H9 (cell line): ENCODE results near the gene LMBR1. TPM values are rescaled to one million over a fixed set of nuclear protein-coding genes. Genes with fewer than 3 reads are reported as not detected.

Source experiments
- DNase-seq: peaks from one replicate; pipeline ENCODE4 v3.0.0-alpha.2; 2017
- H2AFZ ChIP-seq: one replicate; pipeline ENCODE4 v1.6.1; 2013; ENCODE audit warnings: mild to moderate bottlenecking, low read length, control low read depth, moderate library complexity
- H2AK5ac ChIP-seq: 2 replicates; pipeline ENCODE4 v1.6.1; 2013; ENCODE audit warnings: low read length, control low read depth, mixed read lengths; ENCODE audit not compliant: insufficient read length
- H2BK120ac ChIP-seq: one replicate; pipeline ENCODE4 v1.6.1; 2013; ENCODE audit warnings: low read depth, mild to moderate bottlenecking, low read length, control low read depth, inconsistent platforms; ENCODE audit not compliant: poor library complexity, severe bottlenecking
- H2BK12ac ChIP-seq: 2 replicates; pipeline ENCODE4 v1.6.1; 2013; ENCODE audit warnings: low read length, control low read depth, mixed read lengths, low read depth; ENCODE audit not compliant: insufficient read length
- H2BK15ac ChIP-seq: 2 replicates; pipeline ENCODE4 v1.6.1; 2013; ENCODE audit warnings: low read depth, low read length, control low read depth
- H2BK20ac ChIP-seq: one replicate; pipeline ENCODE4 v1.6.1; 2013; ENCODE audit warnings: low read depth, mild to moderate bottlenecking, low read length, control low read depth, inconsistent platforms; ENCODE audit not compliant: poor library complexity, severe bottlenecking
- H2BK5ac ChIP-seq: 2 replicates; pipeline ENCODE4 v1.6.1; 2013; ENCODE audit warnings: low read length, control low read depth, mixed read lengths; ENCODE audit not compliant: insufficient read length
- H3K14ac ChIP-seq: 2 replicates; pipeline ENCODE4 v1.6.1; 2013; ENCODE audit warnings: low read length, control low read depth; ENCODE audit not compliant: insufficient read depth
- H3K18ac ChIP-seq: 2 replicates; pipeline ENCODE4 v1.6.1; 2013; ENCODE audit warnings: low read depth, mild to moderate bottlenecking, mixed read lengths, low read length, control low read depth; ENCODE audit not compliant: insufficient read length
- H3K23ac ChIP-seq: 2 replicates; pipeline ENCODE4 v1.6.1; 2013; ENCODE audit warnings: low read length, control low read depth, mixed read lengths, low read depth; ENCODE audit not compliant: insufficient read length
- H3K23me2 ChIP-seq: 2 replicates; pipeline ENCODE4 v1.6.1; 2013; ENCODE audit warnings: low read depth, mild to moderate bottlenecking, mixed read lengths, low read length, control low read depth; ENCODE audit not compliant: insufficient read length, poor library complexity, severe bottlenecking
- H3K27ac ChIP-seq: 2 replicates; pipeline ENCODE4 v1.5.1; 2013; ENCODE audit warnings: low read length, control low read depth, mixed read lengths, low read depth; ENCODE audit not compliant: insufficient read length
- H3K27me3 ChIP-seq: 2 replicates; pipeline ENCODE4 v1.6.1; 2013; ENCODE audit warnings: low read length, control low read depth, inconsistent platforms; ENCODE audit not compliant: insufficient read depth
- H3K4ac ChIP-seq: 2 replicates; pipeline ENCODE4 v1.6.1; 2013; ENCODE audit warnings: low read depth, mild to moderate bottlenecking, control low read depth, inconsistent platforms, low read length, moderate library complexity
- H3K4me1 ChIP-seq: 2 replicates; pipeline ENCODE4 v1.6.1; 2013; ENCODE audit warnings: low read length, control low read depth, inconsistent platforms; ENCODE audit not compliant: insufficient read depth
- H3K4me2 ChIP-seq: 2 replicates; pipeline ENCODE4 v1.6.1; 2013; ENCODE audit warnings: low read length, control low read depth, mixed read lengths; ENCODE audit not compliant: insufficient read length, insufficient read depth
- H3K56ac ChIP-seq: 2 replicates; pipeline ENCODE4 v1.6.1; 2013; ENCODE audit warnings: low read depth, mild to moderate bottlenecking, mixed read lengths, low read length, control low read depth; ENCODE audit not compliant: insufficient read length
- H3K79me1 ChIP-seq: 2 replicates; pipeline ENCODE4 v1.6.1; 2013; ENCODE audit warnings: low read depth, mild to moderate bottlenecking, moderate library complexity, low read length, control low read depth, inconsistent platforms; ENCODE audit not compliant: insufficient read depth, poor library complexity, severe bottlenecking
- H3K79me2 ChIP-seq: 2 replicates; pipeline ENCODE4 v1.6.1; 2013; ENCODE audit warnings: low read length, control low read depth, inconsistent platforms; ENCODE audit not compliant: insufficient read depth
- H3K9ac ChIP-seq: 2 replicates; pipeline ENCODE4 v1.6.1; 2013; ENCODE audit warnings: low read length, control low read depth, mixed read lengths; ENCODE audit not compliant: insufficient read length; ENCODE audit errors: extremely low read depth
- H3K9me3 ChIP-seq: one replicate; pipeline ENCODE4 v1.6.1; 2013; ENCODE audit warnings: low read depth, low read length, inconsistent platforms; ENCODE audit not compliant: control insufficient read depth
- H3T11ph ChIP-seq: one replicate; pipeline ENCODE4 v1.6.1; 2013; ENCODE audit warnings: mild to moderate bottlenecking, low read length, control low read depth, inconsistent platforms
- H4K20me1 ChIP-seq: one replicate; pipeline ENCODE4 v1.6.1; 2013; ENCODE audit not compliant: control insufficient read depth, insufficient read length, insufficient read depth
- H4K5ac ChIP-seq: 2 replicates; pipeline ENCODE4 v1.6.1; 2013; ENCODE audit warnings: low read depth, mild to moderate bottlenecking, mixed read lengths, low read length, control low read depth; ENCODE audit not compliant: insufficient read length
- H4K8ac ChIP-seq: replicated peaks from 2 replicates; pipeline ENCODE4 v1.6.1; 2013; ENCODE audit warnings: low read length, control low read depth, mixed read lengths, low read depth; ENCODE audit not compliant: insufficient read length
- H4K91ac ChIP-seq: 2 replicates; pipeline ENCODE4 v1.6.1; 2013; ENCODE audit warnings: low read depth, mild to moderate bottlenecking, moderate library complexity, mixed read lengths, low read length, control low read depth; ENCODE audit not compliant: insufficient read length
- H3K27ac Mint-ChIP-seq, 3 experiments: 2 replicates in 2 of 3; 3 replicates in 1 of 3; pipeline ENCODE4 v1.8.0; 2020 to 2021; ENCODE audit warnings: mixed read lengths in 3 of 3, mild to moderate bottlenecking in 1 of 3, moderate library complexity in 1 of 3
- H3K27me3 Mint-ChIP-seq: 2 replicates; pipeline ENCODE4 v1.8.0; 2021; ENCODE audit warnings: low read depth, mild to moderate bottlenecking, moderate library complexity, mixed read lengths
- H3K36me3 Mint-ChIP-seq, 3 experiments: 2 replicates in 2 of 3; 3 replicates in 1 of 3; pipeline ENCODE4 v1.8.0; 2020 to 2021; ENCODE audit warnings: low read depth in 3 of 3, mixed read lengths in 3 of 3; ENCODE audit not compliant: insufficient read depth in 1 of 3
- H3K4me1 Mint-ChIP-seq, 2 experiments: 2 replicates each; pipeline ENCODE4 v1.8.0; 2020; ENCODE audit warnings: mixed read lengths in 2 of 2
- H3K4me3 Mint-ChIP-seq, 2 experiments: 2 replicates in 1 of 2; 3 replicates in 1 of 2; pipeline ENCODE4 v1.8.0; 2020 to 2021; ENCODE audit warnings: mild to moderate bottlenecking in 2 of 2, mixed read lengths in 2 of 2, moderate library complexity in 1 of 2
- H3K9me3 Mint-ChIP-seq, 2 experiments: 2 replicates in 1 of 2; 3 replicates in 1 of 2; pipeline ENCODE4 v1.8.0; 2020; ENCODE audit warnings: mild to moderate bottlenecking in 2 of 2, mixed read lengths in 2 of 2, moderate library complexity in 1 of 2
- WGBS: extraction: QIAGEN DNeasy Blood & Tissue Kit; methylation state at CpG from one replicate; pipeline ENCODE4 v1.1.7; 2013; ENCODE audit warnings: missing lambda C conversion rate, low lambda C conversion rate, mixed read lengths; ENCODE audit not compliant: insufficient read length; ENCODE audit errors: extremely low coverage; 5-methylcytosine and 5-hydroxymethylcytosine counted together
- total RNA-seq: library from RNA; stranded (reverse); gene quantifications from 2 replicates; pipeline ENCODE4 v1.2.1, GENCODE V29; 2021
- TF ChIP-seq, protein P1 (sequence below): fragments of 200-600 bp; sonication (generic); conservative IDR thresholded peaks from 3 replicates; pipeline ENCODE4 v1.8.0; 2021; ENCODE audit warnings: antibody characterized with exemption, mild to moderate bottlenecking

Gene LMBR1
- total RNA-seq, 1 experiment from 2014 or later: 62.3 TPM

- Mint-ChIP-seq H3K27me3 (peaks cover 2% of the 10 kb centered on the region), H3K27ac (no peak overlapping the region), H3K4me3 (no peak overlapping the region), H3K36me3 (peaks cover 8 to 19% (median 15%) of the 10 kb centered on the region in 3 experiments), H3K9me3 (peaks cover 13 to 15% of the 10 kb centered on the region in 2 experiments), H3K4me1 (peaks cover 4 to 9% of the 10 kb centered on the region in 2 experiments; a peak in 3 of 4 replicates)
- no peak overlapping the region for H2BK5ac ChIP-seq
- H2BK120ac ChIP-seq: no peak overlapping the region
- no peak overlapping the region for H3K23ac ChIP-seq
- no peak overlapping the region for H3K4ac ChIP-seq
- no CpG with 5 or more reads among the region's 3 CpGs for WGBS
- no peak overlapping the region for H2BK12ac ChIP-seq
- no peak overlapping the region for H3K27ac ChIP-seq
- no peak overlapping the region for H2BK15ac ChIP-seq
- no peak overlapping the region for H3K9ac ChIP-seq
- DNase-seq: no peak
- H3K56ac ChIP-seq: no peak overlapping the region
- no peaks in the 10 kb centered on the region for H3K27me3 ChIP-seq
- no peak overlapping the region for H4K8ac ChIP-seq
- H4K20me1 ChIP-seq: no peaks in the 10 kb centered on the region
- H3K9me3 ChIP-seq: no peaks in the 10 kb centered on the region
- H3K14ac ChIP-seq: no peak overlapping the region
- no peaks in the 10 kb centered on the region for H3K4me1 ChIP-seq
- no peak overlapping the region for H2AK5ac ChIP-seq
- no peaks in the 10 kb centered on the region for H3K23me2 ChIP-seq
- no peak overlapping the region for H3K18ac ChIP-seq
- TF ChIP-seq, protein P1, sequence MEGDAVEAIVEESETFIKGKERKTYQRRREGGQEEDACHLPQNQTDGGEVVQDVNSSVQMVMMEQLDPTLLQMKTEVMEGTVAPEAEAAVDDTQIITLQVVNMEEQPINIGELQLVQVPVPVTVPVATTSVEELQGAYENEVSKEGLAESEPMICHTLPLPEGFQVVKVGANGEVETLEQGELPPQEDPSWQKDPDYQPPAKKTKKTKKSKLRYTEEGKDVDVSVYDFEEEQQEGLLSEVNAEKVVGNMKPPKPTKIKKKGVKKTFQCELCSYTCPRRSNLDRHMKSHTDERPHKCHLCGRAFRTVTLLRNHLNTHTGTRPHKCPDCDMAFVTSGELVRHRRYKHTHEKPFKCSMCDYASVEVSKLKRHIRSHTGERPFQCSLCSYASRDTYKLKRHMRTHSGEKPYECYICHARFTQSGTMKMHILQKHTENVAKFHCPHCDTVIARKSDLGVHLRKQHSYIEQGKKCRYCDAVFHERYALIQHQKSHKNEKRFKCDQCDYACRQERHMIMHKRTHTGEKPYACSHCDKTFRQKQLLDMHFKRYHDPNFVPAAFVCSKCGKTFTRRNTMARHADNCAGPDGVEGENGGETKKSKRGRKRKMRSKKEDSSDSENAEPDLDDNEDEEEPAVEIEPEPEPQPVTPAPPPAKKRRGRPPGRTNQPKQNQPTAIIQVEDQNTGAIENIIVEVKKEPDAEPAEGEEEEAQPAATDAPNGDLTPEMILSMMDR: no peak
- H3K79me2 ChIP-seq: no peaks in the 10 kb centered on the region
- H3K79me1 ChIP-seq: no peaks in the 10 kb centered on the region
- H3T11ph ChIP-seq: no peak overlapping the region
- no peak overlapping the region for H4K5ac ChIP-seq
- no peak overlapping the region for H2BK20ac ChIP-seq
- no peak overlapping the region for H2AFZ ChIP-seq
- H4K91ac ChIP-seq: no peak overlapping the region
- H3K4me2 ChIP-seq: no peak overlapping the region
These were observed 258.9 kb downstream of the LMBR1 start for GRCh38 chr7:156634117-156634516.
